Ovary (tissue), 9 donors: Measurements from ENCODE around the gene FOCAD. TPM values are rescaled to one million over a fixed set of nuclear protein-coding genes. Genes with fewer than 3 reads are reported as not detected.
"Not testable (repeated sequence)": the region's sequence is repeated elsewhere in the genome, so short reads cannot be mapped to it uniquely, and the experiment has no call there.

Experiments used
- DNase-seq, 5 donors: peaks; one replicate each; pipeline ENCODE4 v3.0.0-alpha.2; 2019 to 2020
- H3K27ac ChIP-seq, 2 donors: fragments of 200-600 bp; one replicate each; pipeline versions ENCODE4 v1.5.1 to v1.8.0; 2019 to 2022
- H3K27me3 ChIP-seq: fragments of 200-600 bp; one replicate; pipeline ENCODE4 v1.8.0; 2022
- H3K36me3 ChIP-seq: fragments of 200-600 bp; sonication (generic); one replicate; pipeline ENCODE4 v1.5.1; 2019
- H3K4me1 ChIP-seq: one replicate; pipeline ENCODE4 v1.8.1; 2013; ENCODE audit warnings: mild to moderate bottlenecking, moderate library complexity; ENCODE audit not compliant: insufficient read depth
- H3K4me3 ChIP-seq: fragments of 200-600 bp; sonication (generic); one replicate; pipeline ENCODE4 v1.5.1; 2017
- H3K9me3 ChIP-seq, 2 donors: fragments of 200-600 bp in 1 of 2; sonication (generic) in 1 of 2; one replicate each; pipeline versions ENCODE4 v1.5.1 to v1.8.1; 2013 to 2019; ENCODE audit warnings: mild to moderate bottlenecking in 1 of 2, moderate library complexity in 1 of 2
- CTCF ChIP-seq, 3 donors: fragments of 450-650 bp in 2 of 3; fragments of 200-600 bp in 1 of 3; IDR thresholded peaks; one replicate each; pipeline versions ENCODE4 v1.5.1 to v1.8.0; 2016 to 2022; ENCODE audit warnings: antibody characterized with exemption in 3 of 3, mild to moderate bottlenecking in 1 of 3
- EP300 ChIP-seq: sonication (generic); formaldehyde crosslinking; IDR thresholded peaks from one replicate; pipeline ENCODE4 v1.6.1; 2017; ENCODE audit warnings: antibody characterized with exemption
- POLR2A ChIP-seq: fragments of 450-650 bp; IDR thresholded peaks from one replicate; pipeline ENCODE4 v1.6.1; 2017; ENCODE audit warnings: antibody characterized with exemption, mild to moderate bottlenecking, moderate library complexity
- WGBS, 3 donors: extraction: QIAGEN DNeasy Blood & Tissue Kit in 1 of 3; methylation state at CpG; one replicate each; pipeline versions ENCODE4 v1.1.5 to v1.1.7; 2013 to 2017; 5-methylcytosine and 5-hydroxymethylcytosine counted together
- intact Hi-C, 4 donors: fragments of 100-400 bp; cut with DNase I; formaldehyde crosslinking; loops; one replicate each; pipeline versions ENCODE4 v1.11.0 to v1.15.1; 2022 to 2023
- polyA plus RNA-seq, 2 donors: library from polyadenylated mRNA; stranded (reverse); fragments of 200-250 nt in 1 of 2; fragments of 350-450 nt in 1 of 2; fragmentation: Illumina TruSeq in 1 of 2; extraction: RNeasy Lipid Tissue Mini Kit (QIAGEN cat#74804) in 1 of 2; gene quantifications; one replicate each; pipeline ENCODE4 v1.2.3, GENCODE V29; 2013 to 2014
- total RNA-seq, 7 donors: library from RNA; depleted of rRNA in 2 of 7; stranded (reverse); fragments of >200 nt in 2 of 7; fragmentation: NEBNext Ultra II Directional in 3 of 7; extraction: Animal tissue kit (Norgen Biotek cat#: 25700) in 3 of 7; gene quantifications; one replicate each; pipeline versions ENCODE4 v1.1.0 to v1.2.4, GENCODE V29; 2016 to 2023
- donor health status: DM: no; HTN: no; CAD: no; lungs with moderate emphysema.
- donor health status: DM: no; HTN: no; CAD: no.
- donor health status: Bipolar disorder and iron deficiency.
- donor health status: DM: yes; HTN: yes; CAD: no.
- donor health status: DM: no; HTN: no; CAD: no.
- donor health status: DM: yes; HTN: yes; CAD: no.

Gene FOCAD
- total and polyA plus RNA-seq, 9 donors: 5.4 to 39.2 (median 22.2) TPM

- Histone ChIP-seq H3K36me3 (no peaks in the 10 kb centered on the region), H3K27me3 (no peaks in the 10 kb centered on the region), H3K4me1 (no peaks in the 10 kb centered on the region), H3K27ac (no peak overlapping the region), H3K9me3 (no peaks in the 10 kb centered on the region), H3K4me3 (no peak overlapping the region)
- WGBS, 3 donors: 71 to 73% (median 72%) methylated on average over 1 of the region's 1 CpG
- intact Hi-C loops: no loop called here
- no peak for TF ChIP-seq POLR2A
- TF ChIP-seq CTCF (IDR thresholded peaks at IDR 0.05): no peak
- no peak for TF ChIP-seq EP300
- no peak for DNase-seq
Observed at GRCh38 chr9:20649381-20649780, 34.7 kb upstream of the FOCAD start.

GRCh38 chr9:20650313-20650712, 33.7 kb upstream of the FOCAD start:
- Histone ChIP-seq H3K4me1 (no peaks in the 10 kb centered on the region), H3K36me3 (no peaks in the 10 kb centered on the region), H3K9me3 (no peaks in the 10 kb centered on the region), H3K27me3 (no peaks in the 10 kb centered on the region), H3K4me3 (no peak overlapping the region), H3K27ac (no peak overlapping the region)
- 92 to 96% (median 94%) methylated on average over 4 of the region's 4 CpGs for WGBS, 3 donors
- intact Hi-C loops: no loop called here
- no peak for DNase-seq
- TF ChIP-seq EP300 (no peak), POLR2A (no peak), CTCF (IDR thresholded peaks at IDR 0.05) (no peak)

GRCh38 chr9:20650750-20651299, 33.2 kb upstream of the FOCAD start:
- H3K27me3 ChIP-seq: no peaks in the 10 kb centered on the region
- no peak overlapping the region for H3K4me3 ChIP-seq
- H3K9me3 ChIP-seq: no peaks in the 10 kb centered on the region
- no peak for DNase-seq
- TF ChIP-seq POLR2A (no peak), EP300 (no peak), CTCF (IDR thresholded peaks at IDR 0.05) (no peak)
- H3K27ac ChIP-seq: no peak overlapping the region
- no peaks in the 10 kb centered on the region for H3K4me1 ChIP-seq
- no peaks in the 10 kb centered on the region for H3K36me3 ChIP-seq
- intact Hi-C loops: no loop called here
- WGBS, 3 donors: 69 to 82% (median 78%) methylated on average over 4 of the region's 4 CpGs

GRCh38 chr9:20651939-20652338, 32.1 kb upstream of the FOCAD start:
- WGBS, 3 donors: 73 to 74% (median 74%) methylated on average over 4 of the region's 4 CpGs
- H3K27me3 ChIP-seq: no peaks in the 10 kb centered on the region
- no peaks in the 10 kb centered on the region for H3K9me3 ChIP-seq
- H3K4me1 ChIP-seq: no peaks in the 10 kb centered on the region
- intact Hi-C loops: no loop called here
- no peak overlapping the region for H3K27ac ChIP-seq
- H3K36me3 ChIP-seq: no peaks in the 10 kb centered on the region
- no peak overlapping the region for H3K4me3 ChIP-seq
- TF ChIP-seq POLR2A: no peak
- no peak for DNase-seq

GRCh38 chr9:20658246-20658667, 25.8 kb upstream of the FOCAD start:
- H3K27ac ChIP-seq, H3K9me3 ChIP-seq, H3K4me1 ChIP-seq, intact Hi-C loops, H3K36me3 ChIP-seq, H3K27me3 ChIP-seq: not testable (repeated sequence)
- peak overlapping the region; percentile 48 for H3K4me3 ChIP-seq
- 32 to 54% (median 49%) methylated on average over 23 to 27 of the region's 27 CpGs for WGBS, 3 donors
- peak in 2 of 5 donors; percentile 37 to 38 for DNase-seq
